NCI-H1417 (cell line): ENCODE data around the gene POFUT2.
"Not testable (repeated sequence)": the region's sequence is repeated elsewhere in the genome, so short reads cannot be mapped to it uniquely, and the experiment has no call there.

Source experiments
- DNase-seq, 3 experiments: peaks; one replicate each; lab custom pipeline; 2025; lab: John Stamatoyannopoulos, UW

Gene POFUT2

GRCh38 chr21:45309987-45310381 lies 22.3 kb upstream of the POFUT2 start:
- DNase-seq, result no peak

GRCh38 chr21:45309069-45309986 lies 21.6 kb upstream of the POFUT2 start:
- DNase-seq, result peak in 1 of 3 experiments; percentile 24

- no peak for DNase-seq
These were observed 20.7 kb upstream of the POFUT2 start for GRCh38 chr21:45308194-45309068.

GRCh38 chr21:45307597-45308158 lies 20.0 kb upstream of the POFUT2 start:
- DNase-seq, result not testable (repeated sequence)

GRCh38 chr21:45306832-45307571 lies 19.3 kb upstream of the POFUT2 start:
- DNase-seq, result peak in 2 of 3 experiments; percentile 11 to 56

- no peak for DNase-seq
These were observed 18.7 kb upstream of the POFUT2 start for GRCh38 chr21:45306453-45306831.

GRCh38 chr21:45305836-45306235 lies 18.1 kb upstream of the POFUT2 start:
- DNase-seq, result no peak

- no peak for DNase-seq
These were observed 17.2 kb upstream of the POFUT2 start for GRCh38 chr21:45304945-45305344.

- no peak for DNase-seq
These were observed 16.8 kb upstream of the POFUT2 start for GRCh38 chr21:45304476-45304830.

- no peak for DNase-seq
These were observed 16.2 kb upstream of the POFUT2 start for GRCh38 chr21:45303751-45304475.

- no peak for DNase-seq
These were observed 15.5 kb upstream of the POFUT2 start for GRCh38 chr21:45303091-45303615.

GRCh38 chr21:45302082-45303061 lies 14.7 kb upstream of the POFUT2 start:
- no peak for DNase-seq

GRCh38 chr21:45301521-45302081 lies 13.9 kb upstream of the POFUT2 start:
- no peak for DNase-seq

- no peak for DNase-seq
These were observed 13.3 kb upstream of the POFUT2 start for GRCh38 chr21:45300786-45301520.

- no peak for DNase-seq
These were observed 12.4 kb upstream of the POFUT2 start for GRCh38 chr21:45299864-45300785.

- no peak for DNase-seq
These were observed 11.6 kb upstream of the POFUT2 start for GRCh38 chr21:45299026-45299863.

GRCh38 chr21:45297869-45298268 lies 10.2 kb upstream of the POFUT2 start:
- no peak for DNase-seq
